Small intestine (tissue), 7 donors: ENCODE measurements around the gene CBR3. TPM values are rescaled to one million over a fixed set of nuclear protein-coding genes. Genes with fewer than 3 reads are reported as not detected.

ENCODE experiments used
- DNase-seq, 2 donors: peaks; one replicate each; pipeline versions ENCODE4 v3.0.0 to v3.0.0-alpha.2; 2013
- FAIRE-seq: peaks from 2 replicates; lab custom pipeline; 2012; peaks lifted over from hg19 to GRCh38; lab: Jason Lieb, UNC
- H3K27ac ChIP-seq, 3 donors: one replicate each; pipeline ENCODE4 v1.5.1; 2013; ENCODE audit warnings: low read length in 2 of 3, mild to moderate bottlenecking in 2 of 3, control low read depth in 1 of 3, inconsistent platforms in 1 of 3, low read depth in 1 of 3, moderate library complexity in 1 of 3
- H3K27me3 ChIP-seq, 3 donors: one replicate each; pipeline ENCODE4 v1.6.1; 2013; ENCODE audit warnings: low read length in 3 of 3, inconsistent platforms in 1 of 3; ENCODE audit not compliant: control insufficient read depth in 3 of 3, insufficient read depth in 3 of 3
- H3K36me3 ChIP-seq, 3 donors: one replicate each; pipeline ENCODE4 v1.6.1; 2013; ENCODE audit warnings: low read length in 3 of 3, inconsistent platforms in 1 of 3, low read depth in 1 of 3, mild to moderate bottlenecking in 1 of 3, moderate library complexity in 1 of 3; ENCODE audit not compliant: control insufficient read depth in 3 of 3, insufficient read depth in 2 of 3
- H3K4me1 ChIP-seq, 3 donors: one replicate each; pipeline ENCODE4 v1.6.1; 2013; ENCODE audit warnings: low read length in 2 of 3, inconsistent platforms in 1 of 3, low read depth in 1 of 3, mild to moderate bottlenecking in 1 of 3, moderate library complexity in 1 of 3; ENCODE audit not compliant: control insufficient read depth in 3 of 3, insufficient read depth in 2 of 3
- H3K4me3 ChIP-seq, 3 donors: one replicate each; pipeline ENCODE4 v1.5.1; 2013; ENCODE audit warnings: low read length in 3 of 3, control low read depth in 1 of 3, inconsistent platforms in 1 of 3, low read depth in 1 of 3, mild to moderate bottlenecking in 1 of 3, moderate library complexity in 1 of 3
- H3K9me3 ChIP-seq, 2 donors: one replicate each; pipeline ENCODE4 v1.6.1; 2013; ENCODE audit warnings: low read depth in 1 of 2, low read length in 1 of 2; ENCODE audit not compliant: control insufficient read depth in 2 of 2, insufficient read depth in 1 of 2
- WGBS, 3 donors: extraction: QIAGEN DNeasy Blood & Tissue Kit; methylation state at CpG; one replicate each; pipeline ENCODE4 v1.1.7; 2013; 5-methylcytosine and 5-hydroxymethylcytosine counted together
- polyA plus RNA-seq, 4 donors: library from polyadenylated mRNA; stranded (reverse) in 3 of 4; unstranded in 1 of 4; fragments of 200-250 nt in 3 of 4; fragments of 120-200 nt in 1 of 4; gene quantifications; one replicate each; pipeline versions ENCODE4 v1.2.1 to v1.2.3, GENCODE V29; 2013
- donor health status: healthy with polysubstance abuse.
- donor health status: control.
- donor health status: control.
- donor health status: Bipolar disorder and iron deficiency.
- donor health status: healthy.

CBR3 gene
- polyA plus RNA-seq, 4 donors, result 0.54 to 9.0 (median 0.87) TPM

GRCh38 chr21:36165356-36165755 is 30.5 kb downstream of the CBR3 start:
- H3K9me3 ChIP-seq, result no peaks in the 10 kb centered on the region
- H3K4me1 ChIP-seq, result peaks cover 2 to 4% (median 2%) of the 10 kb centered on the region in 3 donors
- no peak overlapping the region for H3K4me3 ChIP-seq
- 92 to 97% (median 96%) methylated on average over 11 of the region's 11 CpGs for WGBS, 3 donors
- no peak for FAIRE-seq
- H3K27me3 ChIP-seq, result no peaks in the 10 kb centered on the region
- no peak for DNase-seq
- no peak overlapping the region for H3K27ac ChIP-seq
- H3K36me3 ChIP-seq, result peaks cover 0 to 28% (median 2%) of the 10 kb centered on the region in 3 donors

GRCh38 chr21:36166705-36167104 is 31.8 kb downstream of the CBR3 start:
- Histone ChIP-seq H3K4me1 (peaks cover 2 to 4% (median 2%) of the 10 kb centered on the region in 3 donors), H3K9me3 (no peaks in the 10 kb centered on the region), H3K27ac (no peak overlapping the region), H3K27me3 (no peaks in the 10 kb centered on the region), H3K36me3 (peaks cover 0 to 33% (median 2%) of the 10 kb centered on the region in 3 donors), H3K4me3 (no peak overlapping the region)
- FAIRE-seq (no peak), DNase-seq (no peak)
- WGBS, 3 donors, result 66 to 80% (median 76%) methylated on average over 7 of the region's 7 CpGs

- DNase-seq, result no peak
- no peak for FAIRE-seq
- WGBS, 3 donors, result 94 to 96% (median 94%) methylated on average over 4 of the region's 4 CpGs
- Histone ChIP-seq H3K4me3 (no peak overlapping the region), H3K27ac (no peak overlapping the region), H3K36me3 (peaks cover 0 to 37% (median 2%) of the 10 kb centered on the region in 3 donors), H3K9me3 (no peaks in the 10 kb centered on the region), H3K27me3 (no peaks in the 10 kb centered on the region), H3K4me1 (peaks cover 0 to 4% (median 2%) of the 10 kb centered on the region in 3 donors)
Observed at GRCh38 chr21:36167541-36167940, 32.7 kb downstream of the CBR3 start.

- no peaks in the 10 kb centered on the region for H3K27me3 ChIP-seq
- H3K4me1 ChIP-seq, result no peaks in the 10 kb centered on the region
- DNase-seq (no peak), FAIRE-seq (no peak)
- H3K27ac ChIP-seq, result no peak overlapping the region
- WGBS, 3 donors, result 93 to 94% (median 94%) methylated on average over 19 of the region's 19 CpGs
- no peak overlapping the region for H3K4me3 ChIP-seq
- peaks cover 0 to 42% (median 2%) of the 10 kb centered on the region in 3 donors for H3K36me3 ChIP-seq
- H3K9me3 ChIP-seq, result no peaks in the 10 kb centered on the region
Observed at GRCh38 chr21:36169470-36170128, 34.7 kb downstream of the CBR3 start.

GRCh38 chr21:36170823-36171222 is 35.9 kb downstream of the CBR3 start:
- no peak for DNase-seq
- Histone ChIP-seq H3K27me3 (no peaks in the 10 kb centered on the region), H3K4me3 (no peak overlapping the region), H3K4me1 (no peaks in the 10 kb centered on the region), H3K27ac (no peak overlapping the region), H3K36me3 (peaks cover 0 to 40% (median 2%) of the 10 kb centered on the region in 3 donors), H3K9me3 (no peaks in the 10 kb centered on the region)
- no peak for FAIRE-seq
- 96 to 98% (median 97%) methylated on average over 6 of the region's 6 CpGs for WGBS, 3 donors

- no peak overlapping the region for H3K27ac ChIP-seq
- no peak for DNase-seq
- no peak for FAIRE-seq
- peaks cover 0 to 41% (median 2%) of the 10 kb centered on the region in 3 donors for H3K36me3 ChIP-seq
- H3K9me3 ChIP-seq, result no peaks in the 10 kb centered on the region
- no peaks in the 10 kb centered on the region for H3K27me3 ChIP-seq
- no peaks in the 10 kb centered on the region for H3K4me1 ChIP-seq
- H3K4me3 ChIP-seq, result no peak overlapping the region
- 82 to 91% (median 85%) methylated on average over 5 of the region's 5 CpGs for WGBS, 3 donors
Observed at GRCh38 chr21:36171336-36171735, 36.5 kb downstream of the CBR3 start.

- 74 to 95% (median 90%) methylated on average over 9 of the region's 9 CpGs for whole genome bisulfite sequencing, 3 donors
- H3K36me3 ChIP-seq, result peaks cover 0 to 39% (median 2%) of the 10 kb centered on the region in 3 donors
- H3K27me3 ChIP-seq, result no peaks in the 10 kb centered on the region
- no peak overlapping the region for H3K27ac ChIP-seq
- no peak overlapping the region for H3K4me3 ChIP-seq
- DNase-seq, result no peak
- no peaks in the 10 kb centered on the region for H3K4me1 ChIP-seq
- H3K9me3 ChIP-seq, result no peaks in the 10 kb centered on the region
- FAIRE-seq, result no peak
Observed at GRCh38 chr21:36171741-36172331, 37.0 kb downstream of the CBR3 start.

- Histone ChIP-seq H3K4me1 (no peaks in the 10 kb centered on the region), H3K36me3 (peaks cover 0 to 29% (median 0%) of the 10 kb centered on the region in 3 donors), H3K9me3 (no peaks in the 10 kb centered on the region), H3K27ac (no peak overlapping the region), H3K27me3 (no peaks in the 10 kb centered on the region), H3K4me3 (no peak overlapping the region)
- FAIRE-seq, result no peak
- WGBS, 3 donors, result 94 to 100% (median 97%) methylated on average over 6 of the region's 6 CpGs
- no peak for DNase-seq
Observed at GRCh38 chr21:36174780-36175179, 39.9 kb downstream of the CBR3 start.
